Tibial nerve (tissue), 4 donors: Measurements from ENCODE around the gene ACOT4. TPM values are rescaled to one million over a fixed set of nuclear protein-coding genes. Genes with fewer than 3 reads are reported as not detected.
"Not testable (repeated sequence)": the region's sequence is repeated elsewhere in the genome, so short reads cannot be mapped to it uniquely, and the experiment has no call there.

Source experiments
- DNase-seq, 2 donors: peaks; one replicate each; pipeline ENCODE4 v3.0.0-alpha.2; 2019; ENCODE audit warnings: low spot score in 2 of 2
- H3K27ac ChIP-seq, 4 donors: fragments of 200-600 bp; sonication (generic) in 3 of 4; one replicate each; pipeline ENCODE4 v1.5.1; 2017 to 2019; ENCODE audit warnings: mild to moderate bottlenecking in 1 of 4
- H3K27me3 ChIP-seq, 2 donors: fragments of 200-600 bp; sonication (generic) in 1 of 2; one replicate each; pipeline versions ENCODE4 v1.5.1 to v1.6.0; 2017 to 2019
- H3K36me3 ChIP-seq, 3 donors: fragments of 200-600 bp; sonication (generic); one replicate each; pipeline ENCODE4 v1.5.1; 2018 to 2019
- H3K4me1 ChIP-seq, 4 donors: fragments of 200-600 bp; sonication (generic) in 3 of 4; one replicate each; pipeline ENCODE4 v1.5.1; 2017 to 2019
- H3K4me3 ChIP-seq, 4 donors: fragments of 200-600 bp; sonication (generic) in 3 of 4; one replicate each; pipeline ENCODE4 v1.5.1; 2017 to 2019; ENCODE audit warnings: mild to moderate bottlenecking in 1 of 4, moderate library complexity in 1 of 4
- H3K9me3 ChIP-seq, 4 donors: fragments of 200-600 bp; sonication (generic) in 3 of 4; one replicate each; pipeline ENCODE4 v1.5.1; 2017 to 2019
- CTCF ChIP-seq, 5 experiments: fragments of 200-600 bp in 3 of 5; fragments of 450-650 bp in 2 of 5; sonication (generic) in 3 of 5; IDR thresholded peaks; one replicate each; pipeline ENCODE4 v1.5.1; 2016 to 2019; ENCODE audit warnings: antibody characterized with exemption in 5 of 5, mild to moderate bottlenecking in 3 of 5, moderate library complexity in 2 of 5
- EP300 ChIP-seq, 2 donors: sonication (generic); formaldehyde crosslinking; IDR thresholded peaks; one replicate each; pipeline ENCODE4 v1.6.1; 2017; ENCODE audit warnings: antibody characterized with exemption in 2 of 2, mild to moderate bottlenecking in 1 of 2
- POLR2A ChIP-seq, 2 donors: fragments of 450-650 bp; IDR thresholded peaks; one replicate each; pipeline ENCODE4 v1.6.1; 2017; ENCODE audit warnings: antibody characterized with exemption in 2 of 2, mild to moderate bottlenecking in 2 of 2, moderate library complexity in 2 of 2
- WGBS, 2 donors: methylation state at CpG; one replicate each; pipeline ENCODE4 v1.1.5; 2018; 5-methylcytosine and 5-hydroxymethylcytosine counted together
- total RNA-seq, 4 donors: library from RNA; depleted of rRNA; stranded (reverse); fragments of >200 nt; gene quantifications; one replicate each; pipeline ENCODE4 v1.1.0, GENCODE V29; 2016

ACOT4 gene
- total RNA-seq, 4 donors from 2014 or later = 0.20 to 3.3 (median 1.6) TPM

- not testable (repeated sequence) for DNase-seq, H3K27ac ChIP-seq, H3K27me3 ChIP-seq, H3K4me3 ChIP-seq, H3K9me3 ChIP-seq, H3K36me3 ChIP-seq
- H3K4me1 ChIP-seq = peaks cover 0 to 24% (median 17%) of the 10 kb centered on the region in 4 donors
- WGBS, 2 donors = 93% methylated on average over 13 to 14 of the region's 18 CpGs
Observed at GRCh38 chr14:73566431-73566830, 25.2 kb upstream of the ACOT4 start.

GRCh38 chr14:73566935-73567334, 24.7 kb upstream of the ACOT4 start:
- not testable (repeated sequence) for H3K4me3 ChIP-seq, H3K9me3 ChIP-seq, H3K27ac ChIP-seq, H3K27me3 ChIP-seq, H3K36me3 ChIP-seq, DNase-seq
- 96 to 99% methylated on average over 6 of the region's 6 CpGs for WGBS, 2 donors
- peaks cover 0 to 24% (median 17%) of the 10 kb centered on the region in 4 donors for H3K4me1 ChIP-seq

GRCh38 chr14:73567358-73567757, 24.3 kb upstream of the ACOT4 start:
- DNase-seq = no peak
- peak overlapping the region in 1 of 4 donors; percentile 93 for H3K27ac ChIP-seq
- H3K4me1 ChIP-seq = peaks cover 0 to 24% (median 17%) of the 10 kb centered on the region in 4 donors
- no peaks in the 10 kb centered on the region for H3K36me3 ChIP-seq
- H3K9me3 ChIP-seq = peaks cover 0 to 4% (median 0%) of the 10 kb centered on the region in 4 donors
- no peak for TF ChIP-seq POLR2A (IDR thresholded peaks at IDR 0.05)
- TF ChIP-seq EP300 (IDR thresholded peaks at IDR 0.05) = no peak
- TF ChIP-seq CTCF (IDR thresholded peaks at IDR 0.05) = no peak
- H3K27me3 ChIP-seq = no peaks in the 10 kb centered on the region
- 92 to 96% methylated on average over 7 of the region's 7 CpGs for WGBS, 2 donors
- H3K4me3 ChIP-seq = no peak overlapping the region

GRCh38 chr14:73567951-73568885, 23.5 kb upstream of the ACOT4 start:
- peak overlapping the region; percentile 76 to 93 (median 86) for H3K27ac ChIP-seq
- peak overlapping the region; percentile 45 to 73 (median 64) for H3K4me3 ChIP-seq
- H3K27me3 ChIP-seq = no peaks in the 10 kb centered on the region
- TF ChIP-seq EP300 (IDR thresholded peaks at IDR 0.05) = no peak
- no peak for TF ChIP-seq POLR2A (IDR thresholded peaks at IDR 0.05)
- TF ChIP-seq CTCF (IDR thresholded peaks at IDR 0.05) = no peak
- H3K9me3 ChIP-seq = no peaks in the 10 kb centered on the region
- peaks cover 0 to 24% (median 17%) of the 10 kb centered on the region in 4 donors for H3K4me1 ChIP-seq
- 69% methylated on average over 16 of the region's 16 CpGs for WGBS, 2 donors
- no peaks in the 10 kb centered on the region for H3K36me3 ChIP-seq
- DNase-seq = no peak

GRCh38 chr14:73568886-73569184, 22.8 kb upstream of the ACOT4 start:
- not testable (repeated sequence) for H3K27me3 ChIP-seq, DNase-seq, H3K9me3 ChIP-seq, H3K36me3 ChIP-seq
- Histone ChIP-seq H3K4me3 (peak overlapping the region; percentile 45 to 73 (median 64)), H3K27ac (peak overlapping the region; percentile 76 to 93 (median 86)), H3K4me1 (peaks cover 0 to 24% (median 17%) of the 10 kb centered on the region in 4 donors)
- WGBS, 2 donors = 9% methylated on average over 3 to 4 of the region's 4 CpGs

- peaks cover 0 to 24% (median 17%) of the 10 kb centered on the region in 4 donors for H3K4me1 ChIP-seq
- peak within 1 kb of the TSS; percentile 76 to 93 (median 86) for H3K27ac ChIP-seq
- TF ChIP-seq EP300 (IDR thresholded peaks at IDR 0.05) (peak in 1 of 2 donors; percentile 63), CTCF (IDR thresholded peaks at IDR 0.05) (peak in 2 of 5 experiments; percentile 19 to 37), POLR2A (IDR thresholded peaks at IDR 0.05) (peak; percentile 39 to 41)
- peak; percentile 46 to 56 for DNase-seq
- not testable (repeated sequence) for H3K27me3 ChIP-seq, H3K36me3 ChIP-seq, H3K9me3 ChIP-seq
- H3K4me3 ChIP-seq = peak within 1 kb of the TSS; percentile 45 to 73 (median 64)
- WGBS, 2 donors = 1 to 3% methylated on average over 17 to 31 of the region's 83 CpGs
Observed at GRCh38 chr14:73569185-73569958, 22.3 kb upstream of the ACOT4 start, which contains the start of gene ACOT2. Gene ACOT2, plus strand, starts transcription at chr14:73569213. Its CDS starts 28 bp downstream, at chr14:73569241.
